ENCODE results near the gene TAAR5. TPM values are rescaled to one million over a fixed set of nuclear protein-coding genes. Genes with fewer than 3 reads are reported as not detected.
"Not testable (repeated sequence)": the region's sequence is repeated elsewhere in the genome, so short reads cannot be mapped to it uniquely, and the experiment has no call there.

TAAR5 gene
- total RNA-seq, 1 donor from 2014 or later = not detected

DNA sequence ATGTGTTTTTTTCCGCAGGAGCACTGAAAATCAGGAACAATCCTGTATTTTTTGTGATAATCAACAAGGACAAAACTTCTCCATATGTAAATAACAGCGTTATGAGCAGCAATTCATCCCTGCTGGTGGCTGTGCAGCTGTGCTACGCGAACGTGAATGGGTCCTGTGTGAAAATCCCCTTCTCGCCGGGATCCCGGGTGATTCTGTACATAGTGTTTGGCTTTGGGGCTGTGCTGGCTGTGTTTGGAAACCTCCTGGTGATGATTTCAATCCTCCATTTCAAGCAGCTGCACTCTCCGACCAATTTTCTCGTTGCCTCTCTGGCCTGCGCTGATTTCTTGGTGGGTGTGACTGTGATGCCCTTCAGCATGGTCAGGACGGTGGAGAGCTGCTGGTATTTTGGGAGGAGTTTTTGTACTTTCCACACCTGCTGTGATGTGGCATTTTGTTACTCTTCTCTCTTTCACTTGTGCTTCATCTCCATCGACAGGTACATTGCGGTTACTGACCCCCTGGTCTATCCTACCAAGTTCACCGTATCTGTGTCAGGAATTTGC is 19.2 kb downstream of the TAAR5 start, which contains the start of gene TAAR6:
Gene TAAR6, plus strand, starts transcription at position 102 of the 557 bp plus-strand sequence. Its CDS starts 0 bp downstream, at position 102.
- DNase-seq (ENCODE audit: low read depth, low spot score) = no peak

DNA sequence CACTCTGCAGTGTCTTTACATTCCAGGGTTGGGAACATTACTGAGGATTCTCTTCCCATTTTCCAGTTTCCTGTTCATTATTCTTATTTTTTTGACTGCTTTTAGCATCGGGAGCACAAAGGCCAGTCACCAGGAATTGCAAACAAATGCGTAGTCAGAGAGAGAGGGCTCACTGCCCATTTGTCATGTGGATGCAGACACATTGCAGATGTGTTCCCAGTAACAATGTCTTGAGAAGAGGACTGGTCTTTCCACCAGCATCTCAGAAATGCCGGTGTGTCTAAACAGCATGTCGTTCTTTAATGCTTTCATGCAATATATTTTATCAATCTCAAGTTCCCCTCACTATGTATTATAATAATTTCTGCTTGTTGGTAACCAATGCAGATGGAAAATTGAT is 20.4 kb downstream of the TAAR5 start:
- DNase-seq (ENCODE audit: low read depth, low spot score) = no peak

DNA sequence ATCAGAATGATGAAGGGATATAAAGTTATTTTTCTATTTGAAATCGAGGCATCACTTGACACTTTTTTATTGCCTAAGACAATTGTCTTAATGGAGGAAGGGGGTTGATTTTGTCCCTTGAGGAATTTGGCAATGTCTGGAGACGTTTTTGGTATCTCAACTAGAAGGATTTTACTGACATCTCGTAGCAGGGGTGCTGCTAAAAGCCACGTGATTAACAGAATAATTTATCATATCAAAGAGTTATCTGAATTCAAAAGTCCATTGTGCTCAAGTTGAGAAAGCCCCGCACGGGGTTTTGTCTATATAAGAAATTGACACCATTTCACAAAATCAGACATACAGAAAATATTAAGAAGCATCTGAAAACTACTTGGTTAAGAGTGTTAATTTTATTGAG is 20.9 kb downstream of the TAAR5 start:
- DNase-seq (ENCODE audit: low read depth, low spot score) = no peak

DNA sequence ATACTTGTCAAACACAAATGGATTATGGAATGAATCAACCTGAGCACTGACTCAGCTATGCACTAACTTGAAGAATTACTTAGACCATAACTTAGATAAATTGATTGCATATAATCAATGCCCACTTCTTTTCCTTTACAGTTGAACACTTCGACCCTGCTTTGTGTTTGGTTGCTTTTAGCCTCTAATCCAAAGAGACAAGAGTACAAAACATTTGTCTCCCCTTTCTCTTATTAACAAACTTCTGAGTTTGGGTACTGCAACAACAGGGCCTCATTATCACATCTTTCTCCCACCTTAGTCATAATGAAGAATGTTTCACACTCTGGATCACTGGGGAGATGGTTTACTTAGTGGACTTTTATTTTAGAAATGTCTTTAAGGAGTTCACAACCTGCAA is 22.0 kb downstream of the TAAR5 start:
- DNase-seq (ENCODE audit: low read depth, low spot score) = no peak

DNA sequence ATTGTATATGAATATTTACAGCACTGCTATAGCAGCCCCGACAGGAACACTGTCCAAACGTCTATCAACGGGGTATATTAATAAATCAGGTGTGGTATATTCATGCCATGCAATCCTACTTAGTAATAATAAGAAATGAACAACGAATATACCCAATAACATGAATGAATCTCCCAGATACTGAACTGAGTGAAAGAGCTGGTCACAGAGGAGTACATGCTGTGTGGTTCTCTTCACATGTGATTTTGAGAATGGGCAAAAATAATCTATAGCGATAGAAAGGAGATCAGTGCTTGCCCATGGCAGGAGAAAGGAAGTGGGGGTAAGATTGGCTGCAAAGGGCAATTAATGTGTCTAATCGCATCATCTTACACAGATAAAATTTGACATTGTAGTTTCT is 23.1 kb downstream of the TAAR5 start:
- no peak for DNase-seq (ENCODE audit: low read depth, low spot score)

DNA sequence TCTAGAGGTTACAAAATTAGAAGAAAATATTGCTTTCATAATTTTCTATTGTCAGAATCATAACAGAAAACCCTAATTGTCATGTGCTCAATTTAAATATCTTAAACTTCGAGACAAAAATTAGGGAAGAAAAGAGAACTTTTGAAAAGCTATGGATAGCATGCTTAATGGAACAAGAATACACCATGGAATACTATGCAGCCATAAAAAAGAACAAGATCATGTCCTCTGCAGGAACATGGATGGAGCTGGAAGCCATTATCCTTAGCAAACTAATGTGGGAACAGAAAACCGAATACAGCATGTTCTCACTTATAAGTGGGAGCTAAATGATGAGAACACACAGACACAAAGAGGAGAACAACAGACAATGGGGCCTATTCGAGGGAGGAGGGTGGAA is 29.5 kb downstream of the TAAR5 start:
- not testable (repeated sequence) for DNase-seq (ENCODE audit: low read depth, low spot score)

DNA sequence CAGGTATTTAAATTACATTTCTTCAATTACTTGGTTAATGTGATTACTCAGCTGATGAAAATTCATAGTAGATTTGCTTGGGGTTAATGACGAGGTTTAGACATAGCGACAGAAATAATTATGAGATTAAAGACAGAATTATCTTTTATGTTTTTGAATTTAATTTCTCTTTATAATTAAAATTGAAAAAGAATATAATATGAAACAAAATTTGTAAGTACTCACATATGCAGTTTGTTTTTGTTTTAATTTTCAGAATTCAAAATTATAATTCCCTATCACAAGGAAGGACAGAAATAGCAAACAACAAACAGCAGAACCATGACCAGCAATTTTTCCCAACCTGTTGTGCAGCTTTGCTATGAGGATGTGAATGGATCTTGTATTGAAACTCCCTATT is 37.2 kb downstream of the TAAR5 start, which contains the start of gene TAAR8:
Gene TAAR8, plus strand, starts transcription at position 301 of the 400 bp plus-strand sequence. Its CDS starts 21 bp downstream, at position 322.
- DNase-seq (ENCODE audit: low read depth, low spot score) = no peak

DNA sequence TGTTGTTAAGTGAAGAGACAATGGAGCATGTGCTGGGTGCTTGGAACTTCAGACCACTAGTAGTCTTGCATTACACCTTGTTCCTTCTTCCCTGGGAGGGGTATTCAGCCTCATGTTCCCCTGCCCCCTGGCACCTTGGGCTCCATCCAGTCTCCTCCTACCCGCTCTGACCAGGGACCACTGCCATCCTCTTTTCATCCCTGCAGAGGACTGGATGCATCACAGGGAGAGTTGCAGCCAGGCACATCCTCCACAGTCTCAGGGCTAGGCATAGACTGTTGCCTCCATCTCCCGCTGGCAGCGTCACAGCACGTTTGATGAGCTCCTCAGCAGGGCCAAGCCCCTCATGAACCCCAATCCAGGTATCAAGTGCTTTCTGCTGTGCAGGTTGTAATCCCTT is 38.3 kb downstream of the TAAR5 start:
- DNase-seq (ENCODE audit: low read depth, low spot score) = no peak

DNA sequence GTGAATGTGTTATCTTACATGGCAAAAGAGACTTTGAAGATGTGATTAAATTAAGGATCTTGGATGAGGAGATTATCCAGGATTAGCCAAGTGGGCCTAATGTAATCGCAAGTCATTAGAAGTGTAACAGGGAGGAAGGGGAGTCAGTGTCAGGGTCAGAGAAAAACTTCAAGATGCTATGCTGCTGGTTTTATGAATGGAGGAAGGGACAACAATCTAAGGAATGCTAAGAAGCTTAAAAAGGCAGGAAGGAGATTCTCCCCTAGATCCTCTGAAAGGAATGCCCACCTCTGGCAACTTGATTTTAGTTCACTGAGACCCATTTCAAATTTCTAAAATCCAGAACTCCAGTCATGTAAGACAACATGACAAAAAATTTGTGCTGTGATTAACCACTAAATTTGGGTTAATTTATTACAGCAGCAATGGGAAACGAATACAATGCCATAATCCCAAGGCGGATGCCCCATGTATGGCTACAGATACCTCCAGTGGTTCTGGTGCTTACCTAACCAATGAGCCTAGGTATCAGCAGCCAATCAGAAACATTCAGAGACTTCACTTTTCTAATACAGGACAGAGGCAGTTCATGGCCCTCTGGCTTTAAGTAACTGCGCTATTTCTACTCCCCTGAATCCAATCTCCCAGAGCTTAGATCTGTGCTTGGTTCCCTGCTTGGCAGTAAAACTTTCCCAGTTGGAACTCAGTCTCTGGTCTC is 40.6 kb downstream of the TAAR5 start:
- DNase-seq (ENCODE audit: low read depth, low spot score) = no peak

DNA sequence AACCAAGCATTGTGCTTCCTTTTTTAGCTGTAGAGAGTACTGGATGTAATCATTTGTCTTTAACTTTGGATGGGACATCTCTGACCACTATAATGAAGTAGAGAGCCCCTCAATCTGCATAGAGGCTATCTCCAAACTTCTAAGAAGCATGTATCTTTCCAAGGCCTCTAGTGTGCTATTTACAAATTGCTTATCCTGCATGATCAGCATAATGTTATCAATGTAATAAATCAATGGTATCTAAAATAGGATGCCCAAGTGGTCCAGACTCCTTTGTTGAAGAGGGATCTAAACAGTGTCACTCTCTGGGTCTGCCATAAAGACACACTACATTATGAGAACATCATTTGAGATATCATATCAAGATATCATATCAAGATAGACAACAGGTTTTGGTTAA is 44.7 kb downstream of the TAAR5 start:
- no peak for DNase-seq (ENCODE audit: low read depth, low spot score)

Other genes starting within 250 kb of the TAAR5 start
- gene MOXD1, start 188.3 kb downstream of the TAAR5 start, total RNA-seq = 0.07 and 0.18 TPM in 2 replicates
- gene STX7, start 76.6 kb downstream of the TAAR5 start, total RNA-seq = 54.1 and 73.0 TPM in 2 replicates
- not detected in 2 replicates for gene TAAR9, start 51.5 kb downstream of the TAAR5 start, total RNA-seq
- gene TAAR8, start 37.1 kb downstream of the TAAR5 start, total RNA-seq = not detected in 2 replicates
- not detected in 2 replicates for gene TAAR6, start 19.4 kb downstream of the TAAR5 start, total RNA-seq
- gene TAAR2, start 34.5 kb upstream of the TAAR5 start, total RNA-seq = not detected in 2 replicates
- not detected in 2 replicates for gene TAAR1, start 69.4 kb upstream of the TAAR5 start, total RNA-seq
- gene VNN1, start 124.3 kb upstream of the TAAR5 start, total RNA-seq = not detected in 2 replicates
- gene VNN2, start 168.2 kb upstream of the TAAR5 start, total RNA-seq = not detected in 2 replicates
- 6.9 and 8.5 TPM in 2 replicates for gene SLC18B1, start 208.9 kb upstream of the TAAR5 start, total RNA-seq
- gene RPS12, start 224.8 kb upstream of the TAAR5 start, total RNA-seq = 1,067 and 1,861 TPM in 2 replicates

All from pulmonary artery endothelial cell (primary cell).